GM12891 (cell line): ENCODE measurements around the gene CRIM1.

Experiments
- DNase-seq: peaks from one replicate; pipeline ENCODE4 v3.0.0; 2011; ENCODE audit warnings: low spot score; ENCODE audit not compliant: insufficient read length
- FAIRE-seq: peaks from 2 replicates; lab custom pipeline; 2011; peaks lifted over from hg19 to GRCh38; lab: Jason Lieb, UNC
- PAX5 ChIP-seq: IDR thresholded peaks from 2 replicates; pipeline ENCODE4 v1.6.1; 2011; ENCODE audit warnings: low read length, moderate library complexity, mild to moderate bottlenecking; ENCODE audit not compliant: insufficient read depth, severe bottlenecking
- POLR2A ChIP-seq: IDR thresholded peaks from 2 replicates; pipeline ENCODE4 v1.6.1; 2011; ENCODE audit warnings: low read depth, low read length, control low read depth
- POLR2AphosphoS5 ChIP-seq: IDR thresholded peaks from 2 replicates; pipeline ENCODE4 v1.6.1; 2011; ENCODE audit warnings: low read depth, low read length, control low read depth
- POU2F2 ChIP-seq: IDR thresholded peaks from 2 replicates; pipeline ENCODE4 v1.6.1; 2011; ENCODE audit warnings: low read depth, mild to moderate bottlenecking, control low read depth, low read length, moderate library complexity
- SPI1 ChIP-seq: IDR thresholded peaks from 2 replicates; pipeline ENCODE4 v1.6.1; 2011; ENCODE audit warnings: low read depth, low read length, control low read depth
- TAF1 ChIP-seq: IDR thresholded peaks from 2 replicates; pipeline ENCODE4 v1.6.1; 2011; ENCODE audit warnings: low read depth, low read length, control low read depth

CRIM1 gene

GRCh38 chr2:36597532-36598377 lies 242.2 kb downstream of the CRIM1 start, which contains the start of gene FEZ2:
FEZ2 (minus strand) TSS chr2:36598168; CDS start chr2:36598142, 26 bp downstream.
- FAIRE-seq (peak; percentile 84), DNase-seq (peak; percentile 84)
- 0 out of 2 replicates have a peak, but pooled peaks have one; percentile 46 for TF ChIP-seq POU2F2
- peak; percentile 13; the same call in 1 of the 2 replicates for TF ChIP-seq TAF1
- TF ChIP-seq POLR2A = peak; percentile 60
- TF ChIP-seq POLR2AphosphoS5 = peak; percentile 60; the same call in 1 of the 2 replicates
- no peak for TF ChIP-seq PAX5
- TF ChIP-seq SPI1 = no peak
